OCI-LY7 (cell line): ENCODE results near the gene RCVRN.

ENCODE experiments used
- EZH2phosphoT487 ChIP-seq: fragments of 200-600 bp; sonication (generic); IDR thresholded peaks from 2 replicates; pipeline ENCODE4 v1.6.1; 2018; ENCODE audit warnings: low read depth, borderline replicate concordance, mild to moderate bottlenecking, mixed run types, antibody characterized with exemption, low read length, moderate library complexity, mixed read lengths
- TF ChIP-seq, protein P1 (sequence below): fragments of 200-600 bp; sonication (generic); conservative IDR thresholded peaks from 2 replicates; pipeline ENCODE4 v1.5.1; 2014; ENCODE audit warnings: mild to moderate bottlenecking, antibody characterized with exemption, low read length, moderate library complexity, mixed read lengths

DNA sequence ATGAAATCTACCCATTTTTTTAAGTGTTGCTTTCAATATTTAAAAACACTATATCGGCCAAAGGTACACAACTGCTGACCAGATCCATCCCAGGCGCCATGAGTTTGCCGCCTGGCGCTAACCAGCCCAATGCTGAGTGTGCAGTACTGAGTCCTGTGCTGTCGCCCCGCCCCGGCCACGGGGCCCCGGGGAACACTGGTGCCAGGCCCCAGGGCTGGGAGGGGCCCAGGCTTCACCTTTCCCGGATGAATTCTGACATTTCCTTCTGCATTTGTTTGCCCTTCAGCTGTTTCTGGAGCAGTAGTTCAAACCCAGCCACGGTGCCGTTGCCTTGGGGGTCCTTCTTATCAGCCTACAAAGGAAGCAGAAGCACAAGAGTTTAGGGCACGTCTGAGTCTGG lies 37.8 kb upstream of the RCVRN start:
- TF ChIP-seq, protein P1, sequence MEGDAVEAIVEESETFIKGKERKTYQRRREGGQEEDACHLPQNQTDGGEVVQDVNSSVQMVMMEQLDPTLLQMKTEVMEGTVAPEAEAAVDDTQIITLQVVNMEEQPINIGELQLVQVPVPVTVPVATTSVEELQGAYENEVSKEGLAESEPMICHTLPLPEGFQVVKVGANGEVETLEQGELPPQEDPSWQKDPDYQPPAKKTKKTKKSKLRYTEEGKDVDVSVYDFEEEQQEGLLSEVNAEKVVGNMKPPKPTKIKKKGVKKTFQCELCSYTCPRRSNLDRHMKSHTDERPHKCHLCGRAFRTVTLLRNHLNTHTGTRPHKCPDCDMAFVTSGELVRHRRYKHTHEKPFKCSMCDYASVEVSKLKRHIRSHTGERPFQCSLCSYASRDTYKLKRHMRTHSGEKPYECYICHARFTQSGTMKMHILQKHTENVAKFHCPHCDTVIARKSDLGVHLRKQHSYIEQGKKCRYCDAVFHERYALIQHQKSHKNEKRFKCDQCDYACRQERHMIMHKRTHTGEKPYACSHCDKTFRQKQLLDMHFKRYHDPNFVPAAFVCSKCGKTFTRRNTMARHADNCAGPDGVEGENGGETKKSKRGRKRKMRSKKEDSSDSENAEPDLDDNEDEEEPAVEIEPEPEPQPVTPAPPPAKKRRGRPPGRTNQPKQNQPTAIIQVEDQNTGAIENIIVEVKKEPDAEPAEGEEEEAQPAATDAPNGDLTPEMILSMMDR = no peak
- TF ChIP-seq EZH2phosphoT487 = no peak
